Activated T-helper 2 cell treated with anti-CD3 and anti-CD28 coated beads, Interferon-gamma antibody, Interleukin-2, Interleukin-4, amounts not matched to agents 10 μg/mL and 5 μg/mL and 100 μg/mL, durations not matched to agents 14 hours and 24 hours and 36 hours (primary cell): ENCODE results near the gene GADL1. TPM values are rescaled to one million over a fixed set of nuclear protein-coding genes. Genes with fewer than 3 reads are reported as not detected.

Experiments
- DNase-seq: peaks from one replicate; pipeline ENCODE4 v3.0.0; 2021; ENCODE audit warnings: low spot score
- H3K27ac Mint-ChIP-seq: one replicate; pipeline ENCODE4 v1.8.0; 2021; ENCODE audit warnings: mixed read lengths
- H3K27me3 Mint-ChIP-seq: one replicate; pipeline ENCODE4 v1.8.0; 2021; ENCODE audit warnings: low read depth, mixed read lengths
- H3K36me3 Mint-ChIP-seq: one replicate; pipeline ENCODE4 v1.8.0; 2021; ENCODE audit warnings: low read depth, mixed read lengths
- H3K4me1 Mint-ChIP-seq: one replicate; pipeline ENCODE4 v1.8.0; 2021; ENCODE audit warnings: low read depth, mixed read lengths
- H3K4me3 Mint-ChIP-seq: one replicate; pipeline ENCODE4 v1.8.0; 2021; ENCODE audit warnings: low read depth, mild to moderate bottlenecking, moderate library complexity, mixed read lengths
- H3K9me3 Mint-ChIP-seq: one replicate; pipeline ENCODE4 v1.8.0; 2021; ENCODE audit warnings: mixed read lengths
- intact Hi-C: fragments of 100-400 bp; cut with micrococcal nuclease; formaldehyde crosslinking; loops from one replicate; pipeline ENCODE4 v1.15.1; 2023
- total RNA-seq: library from RNA; stranded (reverse); gene quantifications from 2 replicates; pipeline ENCODE4 v1.2.3, GENCODE V29; 2022

The GADL1 gene
- total RNA-seq, 1 donor from 2014 or later, result not detected

DNA sequence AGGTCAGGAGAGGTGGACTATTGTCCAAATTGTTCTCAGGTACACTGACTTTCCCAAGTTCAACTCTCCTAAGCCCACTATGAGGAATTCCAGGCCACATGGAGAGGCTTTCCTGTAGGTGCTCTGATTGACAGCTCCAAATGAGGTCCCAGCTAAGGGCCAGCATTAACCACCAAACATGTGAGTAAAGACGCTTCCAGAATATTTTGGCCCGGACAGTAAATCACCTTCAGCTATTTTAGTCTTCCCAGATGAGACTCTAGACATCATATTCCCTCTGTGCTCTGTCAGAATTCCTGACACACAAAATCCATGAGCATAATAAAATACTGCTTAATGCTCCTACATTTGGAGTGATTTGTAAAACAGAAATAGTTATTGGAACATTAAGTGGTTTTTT lies 152.6 kb downstream of the GADL1 start:
- no peaks in the 10 kb centered on the region for H3K27me3 Mint-ChIP-seq
- H3K4me1 Mint-ChIP-seq, result peaks cover 17% of the 10 kb centered on the region
- no peak for DNase-seq
- no peaks in the 10 kb centered on the region for H3K9me3 Mint-ChIP-seq
- no peak overlapping the region for H3K27ac Mint-ChIP-seq
- intact Hi-C loops, result no loop called here
- no peak overlapping the region for H3K4me3 Mint-ChIP-seq
- H3K36me3 Mint-ChIP-seq, result no peaks in the 10 kb centered on the region

DNA sequence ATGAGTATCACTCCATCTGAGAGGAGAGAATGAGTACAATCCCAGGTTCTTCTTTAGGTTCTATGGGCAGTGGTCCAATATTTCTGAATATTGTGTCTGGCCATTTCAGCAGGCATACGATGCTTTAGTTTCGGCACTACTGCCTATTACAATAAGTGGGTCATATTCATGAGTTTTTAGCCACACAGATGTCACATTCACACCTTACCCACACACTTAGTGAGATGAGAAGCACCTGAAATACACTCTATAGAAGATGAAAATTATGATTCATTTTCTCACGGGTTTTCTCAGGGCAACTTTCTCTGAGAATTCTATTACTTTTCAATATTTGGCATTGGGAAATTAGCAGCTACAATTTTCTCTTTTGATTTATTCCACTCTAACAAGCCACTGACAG lies 155.9 kb downstream of the GADL1 start:
- Mint-ChIP-seq H3K27me3 (no peaks in the 10 kb centered on the region), H3K9me3 (no peaks in the 10 kb centered on the region), H3K4me1 (peaks cover 18% of the 10 kb centered on the region), H3K4me3 (no peak overlapping the region), H3K27ac (no peak overlapping the region), H3K36me3 (no peaks in the 10 kb centered on the region)
- intact Hi-C loops, result no loop called here
- DNase-seq, result no peak

DNA sequence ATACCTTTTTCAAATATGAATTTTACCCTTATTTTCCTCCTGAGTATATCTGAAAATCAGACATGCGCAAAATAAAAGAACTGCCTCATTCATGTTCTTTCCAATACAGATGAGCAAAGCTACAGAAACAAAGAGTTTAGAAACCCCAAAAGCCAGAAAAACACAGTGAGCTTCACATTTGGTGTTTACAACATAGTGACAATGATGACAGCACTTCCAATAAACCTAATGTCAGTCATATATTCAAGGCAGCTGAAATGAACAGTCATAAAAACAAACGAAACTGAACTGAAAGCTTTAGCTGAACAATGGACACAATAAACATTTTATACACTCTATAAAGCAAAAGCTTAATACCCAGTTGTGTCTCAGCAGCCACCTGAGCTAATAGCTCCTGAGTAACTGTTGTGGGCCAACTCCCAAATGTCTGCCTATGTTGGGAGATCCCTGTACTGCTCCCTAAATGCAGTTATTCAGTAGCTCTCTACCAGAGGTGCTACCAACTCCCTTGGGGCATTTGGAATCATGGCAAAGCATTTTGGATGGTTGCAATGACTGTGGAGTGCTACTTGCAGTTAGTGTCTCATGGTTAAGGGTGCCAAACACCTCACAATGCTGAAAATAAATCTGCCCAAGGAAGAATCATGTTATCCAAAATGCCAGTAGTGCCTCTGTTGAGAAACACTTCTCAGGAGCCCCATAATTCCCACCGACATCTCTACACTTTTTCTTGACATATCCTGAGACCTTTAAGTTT lies 156.5 kb downstream of the GADL1 start:
- Mint-ChIP-seq H3K4me1 (peaks cover 14% of the 10 kb centered on the region), H3K9me3 (no peaks in the 10 kb centered on the region), H3K27me3 (no peaks in the 10 kb centered on the region), H3K4me3 (no peak overlapping the region), H3K36me3 (no peaks in the 10 kb centered on the region), H3K27ac (no peak overlapping the region)
- intact Hi-C loops, result no loop called here
- DNase-seq, result no peak

DNA sequence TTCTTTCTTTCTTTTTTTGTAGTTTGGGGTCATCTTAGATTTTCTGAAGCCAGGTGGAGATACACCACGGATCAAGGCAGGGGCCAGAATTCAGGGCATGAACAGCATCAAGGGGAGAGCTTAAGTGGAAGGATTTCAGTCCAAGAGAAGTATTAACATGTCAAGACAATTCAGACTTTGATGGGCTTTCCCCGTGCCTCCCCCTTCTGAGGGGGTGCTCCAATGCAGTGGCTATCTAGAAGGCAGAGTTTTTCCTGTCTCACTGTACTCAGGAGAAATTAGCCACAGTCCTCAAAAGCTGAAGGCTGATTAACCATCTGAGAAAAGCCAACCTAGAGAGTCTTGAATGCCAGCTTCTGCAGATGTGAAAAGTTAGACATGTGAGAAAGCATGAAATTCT lies 160.8 kb downstream of the GADL1 start:
- H3K4me3 Mint-ChIP-seq, result no peak overlapping the region
- no peak overlapping the region for H3K27ac Mint-ChIP-seq
- no peak for DNase-seq
- no peaks in the 10 kb centered on the region for H3K36me3 Mint-ChIP-seq
- H3K9me3 Mint-ChIP-seq, result no peaks in the 10 kb centered on the region
- peaks cover 14% of the 10 kb centered on the region for H3K4me1 Mint-ChIP-seq
- H3K27me3 Mint-ChIP-seq, result no peaks in the 10 kb centered on the region
- intact Hi-C loops, result no loop called here

DNA sequence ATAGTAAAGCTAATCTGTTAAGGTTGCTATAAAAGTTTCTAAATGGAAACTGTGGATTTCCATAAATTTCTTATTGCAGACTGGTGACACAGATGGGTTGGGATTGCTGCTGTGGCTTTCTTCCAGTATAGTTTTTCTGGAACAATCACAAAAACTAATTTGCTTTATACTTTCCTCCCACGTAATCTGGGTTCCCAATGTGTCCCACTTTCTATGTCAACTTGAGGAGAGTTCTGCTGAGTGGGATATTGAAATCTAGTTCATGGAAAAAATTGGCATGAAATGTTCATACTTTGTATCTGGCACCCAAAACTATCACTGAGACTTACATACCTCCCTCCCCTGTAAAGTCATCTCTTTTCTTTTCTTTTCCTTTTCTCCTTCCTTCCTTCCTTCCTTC lies 161.3 kb downstream of the GADL1 start:
- H3K4me1 Mint-ChIP-seq, result peaks cover 14% of the 10 kb centered on the region
- no peak overlapping the region for H3K27ac Mint-ChIP-seq
- no peaks in the 10 kb centered on the region for H3K36me3 Mint-ChIP-seq
- intact Hi-C loops, result no loop called here
- DNase-seq, result no peak
- no peak overlapping the region for H3K4me3 Mint-ChIP-seq
- H3K27me3 Mint-ChIP-seq, result no peaks in the 10 kb centered on the region
- H3K9me3 Mint-ChIP-seq, result no peaks in the 10 kb centered on the region

DNA sequence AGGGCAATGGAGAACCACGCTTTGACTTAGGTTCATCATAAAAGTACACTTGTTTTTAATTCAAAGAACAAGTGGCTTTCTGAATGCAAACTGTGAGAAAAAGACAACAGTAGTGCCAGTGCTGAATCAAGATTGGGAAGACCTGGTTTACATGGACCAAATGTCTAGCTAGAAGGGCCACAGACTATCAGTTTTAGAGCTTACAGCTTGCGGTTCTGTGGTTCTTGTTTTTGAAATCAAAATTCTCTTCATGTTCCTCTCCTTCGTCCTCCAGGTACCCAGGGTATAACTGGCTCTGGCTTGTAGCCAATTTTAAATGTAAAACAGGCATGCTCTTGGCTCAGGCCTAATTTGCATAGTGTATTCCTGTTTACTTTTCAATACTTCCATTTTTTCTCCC lies 163.5 kb downstream of the GADL1 start:
- no peaks in the 10 kb centered on the region for H3K36me3 Mint-ChIP-seq
- intact Hi-C loops, result no loop called here
- no peak overlapping the region for H3K4me3 Mint-ChIP-seq
- no peak for DNase-seq
- peaks cover 12% of the 10 kb centered on the region for H3K4me1 Mint-ChIP-seq
- no peaks in the 10 kb centered on the region for H3K9me3 Mint-ChIP-seq
- no peak overlapping the region for H3K27ac Mint-ChIP-seq
- no peaks in the 10 kb centered on the region for H3K27me3 Mint-ChIP-seq

DNA sequence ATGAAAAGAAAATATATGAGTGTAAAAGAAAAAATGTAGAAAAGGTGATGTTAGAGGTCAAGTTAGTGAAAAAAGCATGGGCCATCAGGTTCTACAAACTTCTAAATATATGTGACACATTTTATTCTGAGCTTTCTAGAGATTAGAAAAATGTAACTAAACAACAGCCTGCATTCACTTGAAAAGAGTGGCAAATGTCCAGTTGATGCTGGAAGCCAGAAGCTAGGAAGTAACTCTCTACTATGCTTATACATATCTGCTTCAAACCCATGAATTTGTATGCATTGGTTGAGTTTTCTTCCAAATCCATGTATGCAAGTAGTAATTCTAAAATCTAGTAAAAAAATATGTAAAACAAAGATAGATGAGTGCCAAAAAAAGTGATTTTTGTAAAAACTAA lies 164.5 kb downstream of the GADL1 start:
- intact Hi-C loops, result no loop called here
- no peaks in the 10 kb centered on the region for H3K36me3 Mint-ChIP-seq
- H3K4me1 Mint-ChIP-seq, result peaks cover 15% of the 10 kb centered on the region
- DNase-seq, result no peak
- no peak overlapping the region for H3K27ac Mint-ChIP-seq
- H3K9me3 Mint-ChIP-seq, result peaks cover 7% of the 10 kb centered on the region
- no peak overlapping the region for H3K4me3 Mint-ChIP-seq
- H3K27me3 Mint-ChIP-seq, result no peaks in the 10 kb centered on the region

DNA sequence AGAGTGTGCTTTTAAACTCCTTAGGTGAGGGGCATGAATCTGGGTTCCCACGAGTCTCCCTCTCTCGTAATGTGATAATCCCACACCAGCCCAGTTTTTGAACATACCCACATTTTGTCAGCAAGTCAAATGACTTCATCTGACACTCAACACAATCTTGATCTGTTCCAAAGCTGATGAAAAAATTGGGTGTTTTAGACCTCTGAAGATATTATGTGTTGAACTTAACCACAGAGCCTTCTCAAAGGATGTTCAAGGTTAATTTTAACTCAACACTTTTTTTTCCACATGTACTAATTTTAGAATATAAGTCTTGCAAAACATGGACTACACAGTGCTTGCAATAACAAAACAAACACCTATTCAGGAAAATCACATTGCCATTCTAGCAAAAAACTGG lies 164.9 kb downstream of the GADL1 start:
- H3K4me3 Mint-ChIP-seq, result no peak overlapping the region

DNA sequence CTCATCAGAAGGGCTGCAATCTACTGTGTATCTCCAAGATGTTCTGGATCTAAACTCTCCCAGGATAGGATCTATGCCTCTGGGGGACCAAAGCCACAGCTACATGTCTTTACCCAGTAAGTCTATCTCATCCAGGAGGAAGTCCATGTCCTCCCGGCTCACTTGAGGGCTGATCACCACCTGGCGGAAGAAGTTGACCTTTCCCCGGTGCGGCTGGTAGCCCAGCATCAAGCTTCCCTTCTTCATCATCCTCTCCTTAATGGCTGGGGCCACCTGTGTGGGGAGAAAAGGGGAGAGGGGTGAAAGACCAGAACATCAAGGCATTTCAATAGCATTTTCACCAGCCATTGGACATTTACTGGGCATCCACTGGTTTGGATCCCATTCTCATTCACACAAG lies 166.3 kb downstream of the GADL1 start:
- intact Hi-C loops, result no loop called here
- Mint-ChIP-seq H3K36me3 (no peaks in the 10 kb centered on the region), H3K27ac (no peak overlapping the region), H3K4me3 (no peak overlapping the region), H3K27me3 (peaks cover 1% of the 10 kb centered on the region), H3K4me1 (peaks cover 7% of the 10 kb centered on the region), H3K9me3 (peaks cover 7% of the 10 kb centered on the region)
- DNase-seq, result no peak

More for the DNA sequence above, 164.9 kb downstream of the GADL1 start:
- H3K9me3 Mint-ChIP-seq, result peaks cover 7% of the 10 kb centered on the region
- H3K27ac Mint-ChIP-seq, result no peak overlapping the region
- peaks cover 11% of the 10 kb centered on the region for H3K4me1 Mint-ChIP-seq
- DNase-seq, result no peak
- no peaks in the 10 kb centered on the region for H3K36me3 Mint-ChIP-seq
- intact Hi-C loops, result no loop called here
- peaks cover 1% of the 10 kb centered on the region for H3K27me3 Mint-ChIP-seq

DNA sequence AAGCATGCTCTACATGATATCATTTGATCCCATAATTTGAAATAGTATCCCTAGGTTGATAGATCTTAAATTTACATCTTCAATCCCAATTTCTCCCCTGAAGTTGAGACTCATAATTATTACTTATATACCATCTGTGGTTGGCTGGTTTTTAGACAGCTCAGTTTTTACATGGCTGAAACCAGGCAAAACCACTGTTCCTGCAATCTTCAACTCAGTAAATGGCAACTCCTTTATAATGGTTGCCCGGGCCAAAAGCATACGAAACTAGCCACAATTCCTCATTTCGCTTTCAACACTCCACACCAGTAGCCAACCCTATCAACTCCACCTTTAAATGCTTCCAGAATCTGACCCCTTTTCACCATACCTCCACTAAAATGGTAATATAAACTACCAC lies 169.6 kb downstream of the GADL1 start:
- Mint-ChIP-seq H3K4me3 (no peak overlapping the region), H3K27me3 (peaks cover 1% of the 10 kb centered on the region)
- intact Hi-C loops, result no loop called here

DNA sequence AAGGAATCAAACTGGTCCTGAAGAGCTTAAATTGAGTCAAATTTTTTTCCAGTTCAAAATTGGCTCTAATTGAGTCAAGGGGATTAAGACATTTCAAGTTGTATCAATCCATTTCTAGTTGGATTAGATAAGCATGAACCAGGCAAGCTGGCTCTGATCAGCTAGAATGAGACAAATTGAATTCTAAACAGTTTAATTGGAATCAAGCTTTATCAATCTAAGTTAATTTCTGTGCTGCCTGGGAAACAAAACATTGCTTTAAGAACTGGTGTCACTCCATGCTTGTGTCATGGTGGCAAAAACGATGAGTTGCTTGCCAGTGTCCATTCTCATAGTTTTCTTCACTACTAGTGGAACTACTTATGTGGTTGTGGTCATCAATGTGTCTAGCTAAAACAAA lies 171.2 kb downstream of the GADL1 start:
- H3K36me3 Mint-ChIP-seq, result no peaks in the 10 kb centered on the region
- intact Hi-C loops, result no loop called here
- H3K27me3 Mint-ChIP-seq, result peaks cover 1% of the 10 kb centered on the region
- H3K4me3 Mint-ChIP-seq, result no peak overlapping the region
- peaks cover 4% of the 10 kb centered on the region for H3K4me1 Mint-ChIP-seq
- no peak for DNase-seq
- H3K9me3 Mint-ChIP-seq, result peaks cover 7% of the 10 kb centered on the region
- no peak overlapping the region for H3K27ac Mint-ChIP-seq

More for the DNA sequence above, 169.6 kb downstream of the GADL1 start:
- Mint-ChIP-seq H3K9me3 (peaks cover 7% of the 10 kb centered on the region), H3K4me1 (peaks cover 7% of the 10 kb centered on the region), H3K27ac (no peak overlapping the region), H3K36me3 (no peaks in the 10 kb centered on the region)
- DNase-seq, result no peak

DNA sequence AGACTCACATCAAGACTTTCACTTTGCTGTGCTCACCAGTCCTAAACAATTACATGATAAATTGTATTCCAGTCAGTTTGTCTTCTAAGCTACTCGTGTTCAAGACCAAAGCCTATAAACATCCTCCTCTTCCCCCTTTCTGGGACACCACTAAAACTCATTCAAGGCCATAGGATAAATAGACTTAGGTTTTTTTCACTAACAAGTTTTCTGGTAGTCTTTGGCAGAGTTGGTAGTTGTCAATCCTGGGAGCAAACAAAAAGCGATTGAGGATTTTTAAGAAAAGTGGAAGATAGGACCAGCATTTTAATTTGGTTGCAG lies 173.2 kb downstream of the GADL1 start:
- no peak for DNase-seq
- intact Hi-C loops, result no loop called here
- no peak overlapping the region for H3K27ac Mint-ChIP-seq
- no peak overlapping the region for H3K4me3 Mint-ChIP-seq
- peaks cover 7% of the 10 kb centered on the region for H3K9me3 Mint-ChIP-seq
- H3K36me3 Mint-ChIP-seq, result no peaks in the 10 kb centered on the region
- peaks cover 4% of the 10 kb centered on the region for H3K4me1 Mint-ChIP-seq
- H3K27me3 Mint-ChIP-seq, result peaks cover 1% of the 10 kb centered on the region

DNA sequence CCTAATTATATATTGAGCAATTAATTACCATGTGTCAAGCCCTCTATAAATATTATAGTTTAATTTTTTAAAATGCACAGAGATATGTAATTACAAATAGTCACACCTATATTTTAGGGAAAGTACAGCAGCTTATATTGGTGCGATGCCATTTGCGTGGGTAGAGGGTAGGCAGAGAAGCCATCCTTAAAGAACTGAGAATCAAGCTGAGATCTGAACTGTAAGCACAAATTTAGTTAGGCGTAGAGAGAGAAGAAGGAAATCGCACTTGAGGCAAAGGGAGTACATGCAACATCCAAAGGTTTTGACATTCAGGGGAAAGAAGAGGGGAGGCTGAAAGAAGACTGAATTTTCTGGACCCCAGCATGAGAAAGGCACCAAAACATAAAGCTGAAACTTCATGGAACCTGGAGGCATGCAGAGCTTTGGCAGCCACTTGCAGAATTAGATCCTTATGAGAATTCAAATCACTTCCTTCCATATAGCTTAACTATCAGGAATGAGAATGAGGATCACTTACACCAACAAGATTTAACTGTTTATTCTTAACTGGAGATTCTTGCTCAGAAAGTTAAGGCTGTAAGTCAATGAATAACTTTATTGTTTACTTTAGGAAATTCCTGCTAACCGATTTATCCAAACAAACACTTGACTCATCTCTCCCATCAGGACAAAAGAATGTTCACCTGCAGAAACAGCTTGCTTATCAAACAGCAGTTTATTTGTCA lies 173.7 kb downstream of the GADL1 start:
- no peak overlapping the region for H3K4me3 Mint-ChIP-seq
- H3K4me1 Mint-ChIP-seq, result peaks cover 4% of the 10 kb centered on the region
- no peak overlapping the region for H3K27ac Mint-ChIP-seq
- peaks cover 7% of the 10 kb centered on the region for H3K9me3 Mint-ChIP-seq
- no peak for DNase-seq
- intact Hi-C loops, result no loop called here
- H3K27me3 Mint-ChIP-seq, result peaks cover 1% of the 10 kb centered on the region
- no peaks in the 10 kb centered on the region for H3K36me3 Mint-ChIP-seq
